ENCODE results near the gene OTC. TPM values are rescaled to one million over a fixed set of nuclear protein-coding genes. Genes with fewer than 3 reads are reported as not detected.

OTC gene
- total RNA-seq (1 to 10 TPM; 1.2 to 1.7 TPM), polyA plus RNA-seq (under 1 TPM; 0.40 to 0.91 TPM)
- long read RNA-seq, donor 1: 0 reads
- long read RNA-seq, donor 2: 0 reads
- long read RNA-seq, donor 3: 0 reads
- long read RNA-seq, donor 4: 0 reads
- long read RNA-seq, donor 5: 0 reads

DNA sequence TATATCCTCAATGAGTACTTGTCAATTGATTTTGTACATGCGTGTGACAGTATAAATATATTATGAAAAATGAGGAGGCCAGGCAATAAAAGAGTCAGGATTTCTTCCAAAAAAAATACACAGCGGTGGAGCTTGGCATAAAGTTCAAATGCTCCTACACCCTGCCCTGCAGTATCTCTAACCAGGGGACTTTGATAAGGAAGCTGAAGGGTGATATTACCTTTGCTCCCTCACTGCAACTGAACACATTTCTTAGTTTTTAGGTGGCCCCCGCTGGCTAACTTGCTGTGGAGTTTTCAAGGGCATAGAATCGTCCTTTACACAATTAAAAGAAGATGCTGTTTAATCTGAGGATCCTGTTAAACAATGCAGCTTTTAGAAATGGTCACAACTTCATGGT is at the start of gene OTC:
TSS of gene OTC (plus strand) at position 243 of the 400 bp plus-strand sequence. CDS start at position 336, 93 bp downstream.
- Histone ChIP-seq H3K9ac (ENCODE audit: insufficient read depth in 1 of 2, low read length in 2 of 2) (no peak within 1 kb of the TSS), H3K27me3 (ENCODE audit: control insufficient read depth in 3 of 3, insufficient read depth in 3 of 3, low read length in 2 of 3) (peaks cover 3 to 20% (median 10%) of the 10 kb centered on the region in 3 donors)
- ATAC-seq (ENCODE audit: insufficient read depth, low FRiP score): no peak

DNA sequence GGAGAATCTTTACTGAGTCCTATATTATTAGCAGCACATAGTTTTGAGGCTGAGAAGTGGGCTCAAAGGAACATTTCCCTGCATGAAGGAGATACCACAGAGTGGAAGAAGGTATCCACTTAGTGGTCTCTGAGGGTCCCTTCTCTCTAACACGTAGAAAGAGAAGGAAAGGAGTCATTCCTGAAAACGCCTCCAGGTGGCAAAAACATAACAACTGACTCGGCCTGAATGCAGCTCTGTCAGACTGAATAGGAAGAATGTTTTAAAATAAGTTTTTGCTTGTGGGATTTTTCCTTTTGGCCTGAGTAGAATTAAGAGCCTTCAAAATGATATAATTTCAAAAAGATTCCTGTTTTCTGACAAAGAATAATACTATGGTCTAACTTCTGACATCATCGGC is 48.4 kb upstream of the OTC start:
- H3K4me1 ChIP-seq (ENCODE audit: control insufficient read depth in 5 of 5, insufficient read depth in 5 of 5, low read length in 5 of 5): no peaks in the 10 kb centered on the region
- ATAC-seq (ENCODE audit: insufficient read depth, low FRiP score) (no peak), DNase-seq (peak in 1 of 3 donors; percentile 1)
- 46 to 60% methylated on average over 4 of the region's 4 CpGs for WGBS, 2 donors
- H3K27ac ChIP-seq (ENCODE audit: low read depth in 1 of 2, low read length in 1 of 2): no peak overlapping the region
- H3K9ac ChIP-seq (ENCODE audit: insufficient read depth in 1 of 2, low read length in 2 of 2): no peak overlapping the region
- H3K36me3 ChIP-seq (ENCODE audit: control insufficient read depth in 4 of 4, insufficient read depth in 4 of 4, low read length in 4 of 4): peaks cover 0 to 1% (median 0%) of the 10 kb centered on the region in 4 donors
- TF ChIP-seq, protein P1, sequence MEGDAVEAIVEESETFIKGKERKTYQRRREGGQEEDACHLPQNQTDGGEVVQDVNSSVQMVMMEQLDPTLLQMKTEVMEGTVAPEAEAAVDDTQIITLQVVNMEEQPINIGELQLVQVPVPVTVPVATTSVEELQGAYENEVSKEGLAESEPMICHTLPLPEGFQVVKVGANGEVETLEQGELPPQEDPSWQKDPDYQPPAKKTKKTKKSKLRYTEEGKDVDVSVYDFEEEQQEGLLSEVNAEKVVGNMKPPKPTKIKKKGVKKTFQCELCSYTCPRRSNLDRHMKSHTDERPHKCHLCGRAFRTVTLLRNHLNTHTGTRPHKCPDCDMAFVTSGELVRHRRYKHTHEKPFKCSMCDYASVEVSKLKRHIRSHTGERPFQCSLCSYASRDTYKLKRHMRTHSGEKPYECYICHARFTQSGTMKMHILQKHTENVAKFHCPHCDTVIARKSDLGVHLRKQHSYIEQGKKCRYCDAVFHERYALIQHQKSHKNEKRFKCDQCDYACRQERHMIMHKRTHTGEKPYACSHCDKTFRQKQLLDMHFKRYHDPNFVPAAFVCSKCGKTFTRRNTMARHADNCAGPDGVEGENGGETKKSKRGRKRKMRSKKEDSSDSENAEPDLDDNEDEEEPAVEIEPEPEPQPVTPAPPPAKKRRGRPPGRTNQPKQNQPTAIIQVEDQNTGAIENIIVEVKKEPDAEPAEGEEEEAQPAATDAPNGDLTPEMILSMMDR (IDR thresholded peaks at IDR 0.05; ENCODE audit: control extremely low read depth, extremely low read depth): no peak
- no peak overlapping the region for H3K4me3 ChIP-seq
- H3K27me3 ChIP-seq (ENCODE audit: control insufficient read depth in 3 of 3, insufficient read depth in 3 of 3, low read length in 2 of 3): peaks cover 3 to 22% (median 13%) of the 10 kb centered on the region in 3 donors
- H3K9me3 ChIP-seq (ENCODE audit: control insufficient read depth in 4 of 4, insufficient read depth in 3 of 4, low read length in 3 of 4): no peaks in the 10 kb centered on the region

More for the DNA sequence above, at the start of gene OTC:
- Histone ChIP-seq H3K27ac (ENCODE audit: low read depth in 1 of 2, low read length in 1 of 2) (no peak within 1 kb of the TSS), H3K4me3 (no peak within 1 kb of the TSS), H3K4me1 (ENCODE audit: control insufficient read depth in 5 of 5, insufficient read depth in 5 of 5, low read length in 5 of 5) (no peaks in the 10 kb centered on the region), H3K36me3 (ENCODE audit: control insufficient read depth in 4 of 4, insufficient read depth in 4 of 4, low read length in 4 of 4) (no peaks in the 10 kb centered on the region), H3K9me3 (ENCODE audit: control insufficient read depth in 4 of 4, insufficient read depth in 3 of 4, low read length in 3 of 4) (no peaks in the 10 kb centered on the region)
- DNase-seq: no peak
- TF ChIP-seq, protein P1 (IDR thresholded peaks at IDR 0.05; ENCODE audit: control extremely low read depth, extremely low read depth): no peak
- 67 to 91% methylated on average over 4 of the region's 4 CpGs for WGBS, 2 donors

DNA sequence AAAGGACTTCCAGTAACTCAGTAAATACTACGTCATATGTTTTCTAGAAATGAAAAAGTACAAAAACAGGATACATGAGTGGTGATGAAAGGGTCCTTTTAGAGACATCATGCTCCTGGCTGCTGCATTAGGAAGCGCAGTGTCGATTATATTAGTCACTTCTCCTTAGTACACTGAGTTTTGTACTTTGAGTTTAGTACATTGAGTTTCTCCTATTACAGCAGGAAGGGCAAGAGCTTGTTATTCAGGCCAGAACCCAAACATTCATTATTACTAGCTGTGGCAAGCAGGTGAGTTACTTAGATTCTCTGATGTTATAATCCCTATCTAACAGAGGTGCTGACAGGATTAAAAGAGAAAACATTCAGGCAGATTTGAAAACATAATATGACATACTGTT is 46.4 kb upstream of the OTC start:
- Histone ChIP-seq H3K36me3 (ENCODE audit: control insufficient read depth in 4 of 4, insufficient read depth in 4 of 4, low read length in 4 of 4) (peaks cover 0 to 2% (median 0%) of the 10 kb centered on the region in 4 donors), H3K27ac (ENCODE audit: low read depth in 1 of 2, low read length in 1 of 2) (no peak overlapping the region), H3K4me1 (ENCODE audit: control insufficient read depth in 5 of 5, insufficient read depth in 5 of 5, low read length in 5 of 5) (no peaks in the 10 kb centered on the region), H3K4me3 (no peak overlapping the region), H3K27me3 (ENCODE audit: control insufficient read depth in 3 of 3, insufficient read depth in 3 of 3, low read length in 2 of 3) (peaks cover 3 to 21% (median 12%) of the 10 kb centered on the region in 3 donors), H3K9ac (ENCODE audit: insufficient read depth in 1 of 2, low read length in 2 of 2) (no peak overlapping the region), H3K9me3 (ENCODE audit: control insufficient read depth in 4 of 4, insufficient read depth in 3 of 4, low read length in 3 of 4) (no peaks in the 10 kb centered on the region)
- TF ChIP-seq, protein P1 (IDR thresholded peaks at IDR 0.05; ENCODE audit: control extremely low read depth, extremely low read depth): no peak
- ATAC-seq (ENCODE audit: insufficient read depth, low FRiP score) (no peak), DNase-seq (no peak)
- 69 to 86% methylated on average over 3 of the region's 3 CpGs for WGBS, 2 donors

DNA sequence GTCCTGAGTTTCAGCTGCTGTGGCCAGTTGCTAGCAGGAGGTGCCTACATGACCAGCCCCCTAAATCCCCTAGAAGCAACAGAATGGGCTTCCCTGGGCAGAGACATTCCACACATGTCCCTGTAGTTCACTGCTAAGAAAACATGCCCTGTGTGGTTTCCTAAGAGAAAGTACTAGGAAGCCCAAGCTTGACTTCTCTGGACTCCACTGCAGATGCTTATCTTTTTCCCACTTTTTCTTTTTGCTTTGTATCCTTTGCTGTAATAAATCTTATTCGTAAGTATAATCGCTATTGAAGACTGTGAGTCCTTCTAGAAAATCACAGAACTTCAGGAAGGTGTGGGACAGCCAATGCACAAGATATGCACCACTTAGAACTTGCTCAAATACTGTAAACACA is 40.7 kb upstream of the OTC start:
- H3K9me3 ChIP-seq (ENCODE audit: control insufficient read depth in 4 of 4, insufficient read depth in 3 of 4, low read length in 3 of 4): no peaks in the 10 kb centered on the region
- DNase-seq (no peak), ATAC-seq (ENCODE audit: insufficient read depth, low FRiP score) (no peak)
- WGBS, 2 donors: 78 to 97% methylated on average over 2 of the region's 2 CpGs
- no peak overlapping the region for H3K27ac ChIP-seq (ENCODE audit: low read depth in 1 of 2, low read length in 1 of 2)
- peaks cover 0 to 2% (median under 1%) of the 10 kb centered on the region in 4 donors for H3K36me3 ChIP-seq (ENCODE audit: control insufficient read depth in 4 of 4, insufficient read depth in 4 of 4, low read length in 4 of 4)
- H3K4me1 ChIP-seq (ENCODE audit: control insufficient read depth in 5 of 5, insufficient read depth in 5 of 5, low read length in 5 of 5): peaks cover 0 to 3% (median 0%) of the 10 kb centered on the region in 5 donors
- peaks cover 0 to 20% (median 10%) of the 10 kb centered on the region in 3 donors for H3K27me3 ChIP-seq (ENCODE audit: control insufficient read depth in 3 of 3, insufficient read depth in 3 of 3, low read length in 2 of 3)
- H3K4me3 ChIP-seq: no peak overlapping the region
- no peak overlapping the region for H3K9ac ChIP-seq (ENCODE audit: insufficient read depth in 1 of 2, low read length in 2 of 2)
- TF ChIP-seq, protein P1 (IDR thresholded peaks at IDR 0.05; ENCODE audit: control extremely low read depth, extremely low read depth): no peak

Measured in lung (tissue), 16 donors.